CD8-positive, alpha-beta memory T cell (primary cell): ENCODE data around the gene FHIP1B. TPM values are rescaled to one million over a fixed set of nuclear protein-coding genes. Genes with fewer than 3 reads are reported as not detected.

ENCODE experiments used
- CTCF ChIA-PET: fragments of 350-600 bp; sonication (Branson Sonifier 250); formaldehyde crosslinking; loops from one replicate; lab custom pipeline; 2021; ENCODE audit warnings: antibody characterized with exemption; lab: Charles Lee
- POLR2A ChIA-PET: fragments of 350-600 bp; sonication (Branson Sonifier 250); formaldehyde crosslinking; loops from one replicate; lab custom pipeline; 2021; ENCODE audit warnings: antibody characterized with exemption; lab: Charles Lee
- DNase-seq, 5 donors: peaks; one replicate each; pipeline versions ENCODE4 v3.0.0 to v3.0.0-alpha.2; 2020 to 2022; ENCODE audit warnings: mixed read lengths in 1 of 5
- H3K27ac ChIP-seq: one replicate; pipeline ENCODE4 v1.7.0; 2013; ENCODE audit warnings: low read depth, mild to moderate bottlenecking, low read length, moderate library complexity
- H3K27me3 ChIP-seq: 2 replicates; pipeline ENCODE4 v1.7.0; 2013; ENCODE audit warnings: low read length, mild to moderate bottlenecking; ENCODE audit not compliant: insufficient read depth, poor library complexity, severe bottlenecking
- H3K36me3 ChIP-seq: 2 replicates; pipeline ENCODE4 v1.7.0; 2013; ENCODE audit warnings: mild to moderate bottlenecking, low read length, moderate library complexity; ENCODE audit not compliant: insufficient read depth
- H3K4me1 ChIP-seq: 2 replicates; pipeline ENCODE4 v1.7.0; 2013; ENCODE audit warnings: mild to moderate bottlenecking, low read length, moderate library complexity; ENCODE audit not compliant: insufficient read depth
- H3K4me3 ChIP-seq: 2 replicates; pipeline ENCODE4 v1.7.0; 2013; ENCODE audit warnings: mild to moderate bottlenecking, low read length
- H3K9me3 ChIP-seq: 2 replicates; pipeline ENCODE4 v1.7.0; 2013; ENCODE audit warnings: mild to moderate bottlenecking, low read length
- H3K27ac Mint-ChIP-seq, 8 donors: one replicate each; pipeline ENCODE4 v1.8.0; 2020 to 2021; ENCODE audit warnings: mixed read lengths in 8 of 8, mild to moderate bottlenecking in 6 of 8, inconsistent platforms in 3 of 8, moderate library complexity in 3 of 8
- H3K27me3 Mint-ChIP-seq, 2 donors: one replicate each; pipeline ENCODE4 v1.8.0; 2020 to 2021; ENCODE audit warnings: mixed read lengths in 2 of 2, mild to moderate bottlenecking in 1 of 2, moderate library complexity in 1 of 2
- H3K36me3 Mint-ChIP-seq, 3 donors: one replicate each; pipeline ENCODE4 v1.8.0; 2020 to 2021; ENCODE audit warnings: mixed read lengths in 3 of 3, inconsistent platforms in 1 of 3, mild to moderate bottlenecking in 1 of 3
- H3K4me1 Mint-ChIP-seq, 3 donors: one replicate each; pipeline ENCODE4 v1.8.0; 2020 to 2021; ENCODE audit warnings: mixed read lengths in 3 of 3, inconsistent platforms in 1 of 3, mild to moderate bottlenecking in 1 of 3
- H3K4me3 Mint-ChIP-seq, 7 donors: one replicate each; pipeline ENCODE4 v1.8.0; 2020 to 2021; ENCODE audit warnings: mixed read lengths in 7 of 7, mild to moderate bottlenecking in 6 of 7, moderate library complexity in 4 of 7, inconsistent platforms in 2 of 7
- H3K9me3 Mint-ChIP-seq, 5 donors: one replicate each; pipeline ENCODE4 v1.8.0; 2020 to 2022; ENCODE audit warnings: mixed read lengths in 5 of 5, mild to moderate bottlenecking in 3 of 5, moderate library complexity in 2 of 5, inconsistent platforms in 1 of 5
- polyA plus RNA-seq: library from polyadenylated mRNA; unstranded; fragments of 300-500 nt; fragmentation: Illumina TruSeq; gene quantifications from one replicate; pipeline ENCODE4 v1.2.3, GENCODE V29; 2021
- total RNA-seq, 2 experiments: library from RNA; stranded (reverse); gene quantifications; one replicate each; pipeline ENCODE4 v1.2.3, GENCODE V29; 2021

Gene FHIP1B
- total and polyA plus RNA-seq, 3 experiments from 2014 or later, result 16.4 to 20.6 (median 20.2) TPM

- Mint-ChIP-seq H3K36me3 (peaks cover 0 to 9% (median 2%) of the 10 kb centered on the region in 3 donors), H3K4me1 (peaks cover 18 to 26% (median 21%) of the 10 kb centered on the region in 3 donors), H3K27me3 (peaks cover 10 to 12% of the 10 kb centered on the region in 2 donors), H3K4me3 (no peak overlapping the region), H3K9me3 (no peaks in the 10 kb centered on the region), H3K27ac (no peak overlapping the region)
- H3K27me3 ChIP-seq, result no peaks in the 10 kb centered on the region
- H3K36me3 ChIP-seq, result no peaks in the 10 kb centered on the region
- H3K4me1 ChIP-seq, result peaks cover 14% of the 10 kb centered on the region
- no peak overlapping the region for H3K4me3 ChIP-seq
- no peaks in the 10 kb centered on the region for H3K9me3 ChIP-seq
- no peak for DNase-seq
- ChIA-PET POLR2A (no interaction called here), CTCF (interaction anchor here (1.8 kb wide), 1 partner anchor 13 kb away, joined by 6 read pairs; no protein-coding TSS in a partner anchor)
- no peak overlapping the region for H3K27ac ChIP-seq
Observed at GRCh38 chr11:6237761-6238302, 3.4 kb upstream of the FHIP1B start.

- Mint-ChIP-seq H3K4me3 (no peak overlapping the region), H3K9me3 (no peaks in the 10 kb centered on the region), H3K27me3 (peaks cover 8 to 10% of the 10 kb centered on the region in 2 donors), H3K4me1 (peaks cover 18 to 32% (median 27%) of the 10 kb centered on the region in 3 donors), H3K36me3 (peaks cover 0 to 9% (median 2%) of the 10 kb centered on the region in 3 donors), H3K27ac (no peak overlapping the region)
- Histone ChIP-seq H3K9me3 (no peaks in the 10 kb centered on the region), H3K27ac (no peak overlapping the region), H3K4me1 (peaks cover 14% of the 10 kb centered on the region), H3K4me3 (no peak overlapping the region), H3K36me3 (no peaks in the 10 kb centered on the region), H3K27me3 (no peaks in the 10 kb centered on the region)
- POLR2A ChIA-PET, result no interaction called here
- DNase-seq, result no peak
- CTCF ChIA-PET, result interaction anchor here (1.8 kb wide), 1 partner anchor 13 kb away, joined by 6 read pairs; no protein-coding TSS in a partner anchor
Observed at GRCh38 chr11:6237266-6237665, 2.8 kb upstream of the FHIP1B start.

DNA sequence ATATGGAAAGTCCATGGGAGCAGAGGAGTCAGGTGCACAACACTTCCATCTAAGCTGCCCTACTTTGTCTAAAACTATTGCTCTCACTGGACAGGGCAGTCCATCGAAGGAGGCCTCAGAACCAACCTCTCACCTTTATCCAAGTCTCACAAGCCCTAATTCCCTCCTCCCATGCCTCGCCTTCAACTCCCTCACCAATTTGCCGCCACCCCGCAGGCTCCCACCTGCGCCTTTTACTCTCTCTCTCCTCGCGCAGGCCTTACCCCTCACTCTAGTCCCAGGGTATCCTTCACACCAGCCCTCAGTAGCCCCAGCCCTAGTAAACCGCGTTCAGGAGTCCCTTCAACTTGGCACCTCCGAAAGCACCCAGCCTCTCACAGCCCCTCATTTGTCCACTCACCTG is 451 bp downstream of the FHIP1B start:
- peaks cover 33% of the 10 kb centered on the region for H3K4me1 ChIP-seq
- peak overlapping the region; percentile 97 for H3K4me3 ChIP-seq
- Mint-ChIP-seq H3K4me1 (peaks cover 44 to 62% (median 56%) of the 10 kb centered on the region in 3 donors), H3K27me3 (peaks cover 0 to 5% of the 10 kb centered on the region in 2 donors), H3K9me3 (no peaks in the 10 kb centered on the region), H3K36me3 (peaks cover 0 to 11% (median 2%) of the 10 kb centered on the region in 3 donors), H3K27ac (peak overlapping the region; percentile 86 to 100 (median 98)), H3K4me3 (peak overlapping the region; percentile 93 to 100 (median 99))
- POLR2A ChIA-PET, result interaction anchor here (0.8 to 1.0 kb wide), 2 partner anchors 370 to 1753 kb away, joined by 3 to 5 read pairs; partner anchors contain the start of gene EIF3F
- H3K27me3 ChIP-seq, result no peaks in the 10 kb centered on the region
- peak overlapping the region; percentile 77 for H3K27ac ChIP-seq
- H3K9me3 ChIP-seq, result no peaks in the 10 kb centered on the region
- CTCF ChIA-PET, result interaction anchor here (1.7 kb wide), 1 partner anchor 16 kb away, joined by 9 read pairs; no protein-coding TSS in a partner anchor
- no peak for DNase-seq
- no peaks in the 10 kb centered on the region for H3K36me3 ChIP-seq

GRCh38 chr11:6232899-6233298 is 1.5 kb downstream of the FHIP1B start:
- peak overlapping the region; percentile 28 to 99 (median 46) for H3K4me3 Mint-ChIP-seq
- no peaks in the 10 kb centered on the region for H3K9me3 Mint-ChIP-seq
- DNase-seq, result no peak
- ChIA-PET CTCF (no interaction called here), POLR2A (no interaction called here)
- Histone ChIP-seq H3K27me3 (no peaks in the 10 kb centered on the region), H3K36me3 (no peaks in the 10 kb centered on the region), H3K4me3 (no peak overlapping the region), H3K27ac (no peak overlapping the region), H3K9me3 (no peaks in the 10 kb centered on the region), H3K4me1 (peaks cover 41% of the 10 kb centered on the region)
- H3K27me3 Mint-ChIP-seq, result peaks cover 0 to 2% of the 10 kb centered on the region in 2 donors
- H3K4me1 Mint-ChIP-seq, result peaks cover 53 to 73% (median 66%) of the 10 kb centered on the region in 3 donors
- peak overlapping the region in 7 of 8 donors; percentile 1 to 77 (median 69) for H3K27ac Mint-ChIP-seq
- peaks cover 0 to 13% (median 2%) of the 10 kb centered on the region in 3 donors for H3K36me3 Mint-ChIP-seq

DNA sequence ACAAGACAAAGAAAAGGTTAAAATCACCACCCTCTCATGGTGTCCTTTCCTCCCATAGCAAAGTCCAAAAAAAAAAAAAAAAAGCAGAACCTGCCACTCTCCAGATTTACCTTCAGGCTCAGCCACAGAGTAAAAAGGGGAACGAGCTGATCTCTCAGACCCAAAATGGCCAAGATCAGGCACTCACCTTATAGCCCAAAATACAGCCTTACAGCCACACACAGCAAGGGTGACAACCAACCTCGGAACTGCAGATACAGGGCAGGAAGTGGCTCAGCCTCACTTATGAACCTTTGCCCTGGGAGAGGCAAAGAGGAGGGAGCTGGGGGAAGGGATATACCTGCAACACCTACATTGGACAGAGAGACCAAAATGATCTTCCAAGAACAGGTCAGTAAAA is 4.5 kb downstream of the FHIP1B start:
- peak overlapping the region; percentile 44 to 95 (median 86) for H3K27ac Mint-ChIP-seq
- peaks cover 41% of the 10 kb centered on the region for H3K4me1 ChIP-seq
- no peak overlapping the region for H3K27ac ChIP-seq
- H3K4me3 ChIP-seq, result no peak overlapping the region
- peaks cover 0 to 2% of the 10 kb centered on the region in 2 donors for H3K27me3 Mint-ChIP-seq
- ChIA-PET CTCF (interaction anchor here (0.7 to 1.8 kb wide), 2 partner anchors 22 to 71 kb away, joined by 4 read pairs; no protein-coding TSS in a partner anchor), POLR2A (no interaction called here)
- peak in 2 of 5 donors; percentile 2 to 11 for DNase-seq
- H3K36me3 ChIP-seq, result no peaks in the 10 kb centered on the region
- peaks cover 3 to 17% (median 4%) of the 10 kb centered on the region in 3 donors for H3K36me3 Mint-ChIP-seq
- H3K9me3 Mint-ChIP-seq, result no peaks in the 10 kb centered on the region
- no peaks in the 10 kb centered on the region for H3K27me3 ChIP-seq
- H3K4me3 Mint-ChIP-seq, result peak overlapping the region; percentile 2 to 71 (median 59)
- H3K9me3 ChIP-seq, result no peaks in the 10 kb centered on the region
- peaks cover 73 to 96% (median 86%) of the 10 kb centered on the region in 3 donors for H3K4me1 Mint-ChIP-seq

DNA sequence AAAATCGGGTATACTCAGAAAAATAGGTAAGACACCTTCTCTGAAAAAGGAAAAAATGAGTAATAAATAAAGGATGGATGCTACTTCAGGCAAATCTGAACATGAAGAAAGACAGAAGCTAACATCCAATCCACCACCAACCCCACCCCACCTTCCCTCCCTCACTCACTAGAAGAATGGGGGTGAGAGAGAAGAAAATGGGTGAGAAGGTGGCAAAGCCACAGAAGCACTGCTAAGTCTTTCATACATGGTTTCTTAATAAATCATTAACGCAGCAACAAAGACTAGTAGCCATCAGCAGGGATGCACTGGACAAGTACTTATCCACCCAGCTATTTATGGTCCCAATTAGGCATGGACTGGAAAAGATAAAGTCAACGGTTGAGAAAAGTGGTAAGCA is 5.9 kb downstream of the FHIP1B start:
- H3K4me3 ChIP-seq, result no peak overlapping the region
- peaks cover 65 to 87% (median 76%) of the 10 kb centered on the region in 3 donors for H3K4me1 Mint-ChIP-seq
- no peak overlapping the region for H3K27ac ChIP-seq
- ChIA-PET POLR2A (no interaction called here), CTCF (no interaction called here)
- no peaks in the 10 kb centered on the region for H3K9me3 ChIP-seq
- peak overlapping the region in 6 of 8 donors; percentile 8 to 90 (median 44) for H3K27ac Mint-ChIP-seq
- H3K27me3 ChIP-seq, result no peaks in the 10 kb centered on the region
- DNase-seq, result peak in 1 of 5 donors; percentile 1
- peak overlapping the region in 4 of 7 donors; percentile 7 to 74 (median 21) for H3K4me3 Mint-ChIP-seq
- peaks cover 34% of the 10 kb centered on the region for H3K4me1 ChIP-seq
- peaks cover 7 to 25% (median 9%) of the 10 kb centered on the region in 3 donors for H3K36me3 Mint-ChIP-seq
- H3K9me3 Mint-ChIP-seq, result no peaks in the 10 kb centered on the region
- peaks cover 5% of the 10 kb centered on the region for H3K36me3 ChIP-seq
- H3K27me3 Mint-ChIP-seq, result no peaks in the 10 kb centered on the region

GRCh38 chr11:6225896-6226295 is 8.5 kb downstream of the FHIP1B start:
- peaks cover 23% of the 10 kb centered on the region for H3K36me3 ChIP-seq
- ChIA-PET CTCF (no interaction called here), POLR2A (no interaction called here)
- no peaks in the 10 kb centered on the region for H3K9me3 ChIP-seq
- peaks cover 26% of the 10 kb centered on the region for H3K4me1 ChIP-seq
- H3K36me3 Mint-ChIP-seq, result peaks cover 13 to 45% (median 23%) of the 10 kb centered on the region in 3 donors
- H3K9me3 Mint-ChIP-seq, result no peaks in the 10 kb centered on the region
- no peak overlapping the region for H3K4me3 Mint-ChIP-seq
- peaks cover 53 to 68% (median 54%) of the 10 kb centered on the region in 3 donors for H3K4me1 Mint-ChIP-seq
- no peaks in the 10 kb centered on the region for H3K27me3 ChIP-seq
- H3K27ac Mint-ChIP-seq, result peak overlapping the region in 2 of 8 donors; percentile 2 to 69
- no peak overlapping the region for H3K27ac ChIP-seq
- H3K27me3 Mint-ChIP-seq, result no peaks in the 10 kb centered on the region
- H3K4me3 ChIP-seq, result no peak overlapping the region
- no peak for DNase-seq

DNA sequence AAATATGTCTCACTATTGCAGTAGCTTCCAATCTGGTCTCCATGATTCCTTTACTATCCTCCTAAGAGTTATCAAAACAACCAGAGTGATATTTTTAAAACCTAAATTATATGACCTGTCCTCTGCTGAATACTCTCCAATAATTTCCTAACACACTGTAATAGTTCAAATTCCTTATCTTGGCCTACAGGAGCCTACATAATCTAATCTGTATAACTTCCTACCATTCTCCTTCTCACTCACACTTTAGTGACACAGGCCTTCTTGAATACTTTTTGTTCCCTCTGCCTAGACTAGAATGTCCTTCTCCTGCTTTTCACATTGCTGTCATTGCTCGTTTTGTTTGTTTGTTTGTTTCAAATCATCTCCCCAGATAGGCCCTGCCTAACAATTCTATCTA is 9.4 kb downstream of the FHIP1B start:
- no peak overlapping the region for H3K4me3 ChIP-seq
- peak overlapping the region in 3 of 8 donors; percentile 1 to 56 (median 21) for H3K27ac Mint-ChIP-seq
- DNase-seq, result no peak
- no peak overlapping the region for H3K27ac ChIP-seq
- no peaks in the 10 kb centered on the region for H3K27me3 Mint-ChIP-seq
- H3K27me3 ChIP-seq, result no peaks in the 10 kb centered on the region
- peaks cover 22% of the 10 kb centered on the region for H3K4me1 ChIP-seq
- peaks cover 45 to 59% (median 45%) of the 10 kb centered on the region in 3 donors for H3K4me1 Mint-ChIP-seq
- H3K9me3 ChIP-seq, result no peaks in the 10 kb centered on the region
- H3K36me3 ChIP-seq, result peaks cover 26% of the 10 kb centered on the region
- ChIA-PET POLR2A (no interaction called here), CTCF (no interaction called here)
- no peaks in the 10 kb centered on the region for H3K9me3 Mint-ChIP-seq
- peaks cover 13 to 54% (median 23%) of the 10 kb centered on the region in 3 donors for H3K36me3 Mint-ChIP-seq
- H3K4me3 Mint-ChIP-seq, result no peak overlapping the region
